Stimulated activated CD4-positive, alpha-beta T cell treated with anti-CD3 and anti-CD28 coated beads, Interleukin-1b, Interleukin-23, amount 100 ng/mL, for 24 hours (primary cell): ENCODE measurements around the gene FN1.
"Not testable (repeated sequence)": the region's sequence is repeated elsewhere in the genome, so short reads cannot be mapped to it uniquely, and the experiment has no call there.

ENCODE experiments used
- DNase-seq, 4 experiments: peaks; one replicate each; pipeline ENCODE4 v3.0.0-alpha.2; 2020; ENCODE audit warnings: low read depth in 4 of 4, low spot score in 1 of 4

FN1 gene

DNA sequence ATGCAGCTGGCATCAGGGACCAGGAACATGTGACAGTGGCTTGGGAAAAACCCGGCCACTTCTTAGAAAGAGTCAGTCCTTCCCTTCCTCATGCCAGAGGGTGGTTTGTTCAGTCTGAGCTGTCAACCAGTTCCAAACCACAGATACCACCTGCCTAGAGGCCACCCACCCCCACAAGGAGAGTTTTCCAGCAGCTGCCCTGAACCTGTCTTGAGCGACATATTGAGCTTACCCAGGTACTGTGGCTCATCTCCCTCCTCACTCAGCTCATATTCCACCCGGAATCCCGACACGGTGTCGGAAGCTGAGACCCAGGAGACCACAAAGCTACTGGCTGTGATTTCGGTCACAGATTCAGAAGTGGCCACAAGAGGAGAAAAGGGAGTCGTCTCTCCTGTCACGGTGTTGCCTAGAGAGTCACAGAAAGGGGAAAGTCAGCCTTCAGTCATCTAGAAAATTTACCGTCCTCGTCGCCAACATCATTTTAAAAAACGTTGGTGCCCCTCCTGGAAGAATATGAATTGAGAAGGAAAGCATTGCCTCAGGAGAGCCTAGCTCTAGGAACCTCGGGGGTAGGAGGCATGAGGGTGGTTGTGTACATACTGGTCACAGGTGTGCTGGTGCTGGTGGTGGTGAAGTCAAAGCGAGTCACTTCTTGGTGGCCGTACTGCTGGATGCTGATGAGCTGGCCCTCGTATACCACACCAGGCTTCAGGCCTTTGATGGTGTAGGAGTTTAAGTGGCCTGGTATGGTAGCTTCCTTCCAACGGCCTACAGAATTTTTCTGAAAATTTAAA lies 26.3 kb downstream of the FN1 start:
- peak in 1 of 4 experiments; percentile 10 for DNase-seq

- not testable (repeated sequence) for DNase-seq
These were observed 27.4 kb downstream of the FN1 start for GRCh38 chr2:215408441-215408840.

- no peak for DNase-seq
These were observed 28.1 kb downstream of the FN1 start for GRCh38 chr2:215407590-215408264.

DNA sequence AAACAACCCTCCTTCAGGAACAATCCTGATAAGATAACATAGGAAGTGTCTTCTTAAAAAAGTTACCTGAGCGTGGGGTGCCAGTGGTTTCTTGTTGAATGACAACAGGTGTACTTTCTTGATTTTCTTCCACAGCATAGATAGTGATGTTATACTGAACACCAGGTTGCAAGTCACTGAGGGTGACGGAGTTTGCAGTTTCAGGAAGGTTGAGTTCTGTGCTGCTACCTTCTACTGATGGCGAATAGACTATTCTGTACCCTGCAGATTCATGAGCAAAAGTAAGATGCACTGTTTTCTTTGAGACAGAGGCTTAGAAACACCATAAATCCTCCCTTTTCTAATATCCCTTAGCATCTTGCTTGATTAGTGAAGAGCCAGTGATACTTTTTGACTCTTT lies 28.8 kb downstream of the FN1 start:
- DNase-seq = no peak

- no peak for DNase-seq
These were observed 29.9 kb downstream of the FN1 start for GRCh38 chr2:215405722-215406581.

DNA sequence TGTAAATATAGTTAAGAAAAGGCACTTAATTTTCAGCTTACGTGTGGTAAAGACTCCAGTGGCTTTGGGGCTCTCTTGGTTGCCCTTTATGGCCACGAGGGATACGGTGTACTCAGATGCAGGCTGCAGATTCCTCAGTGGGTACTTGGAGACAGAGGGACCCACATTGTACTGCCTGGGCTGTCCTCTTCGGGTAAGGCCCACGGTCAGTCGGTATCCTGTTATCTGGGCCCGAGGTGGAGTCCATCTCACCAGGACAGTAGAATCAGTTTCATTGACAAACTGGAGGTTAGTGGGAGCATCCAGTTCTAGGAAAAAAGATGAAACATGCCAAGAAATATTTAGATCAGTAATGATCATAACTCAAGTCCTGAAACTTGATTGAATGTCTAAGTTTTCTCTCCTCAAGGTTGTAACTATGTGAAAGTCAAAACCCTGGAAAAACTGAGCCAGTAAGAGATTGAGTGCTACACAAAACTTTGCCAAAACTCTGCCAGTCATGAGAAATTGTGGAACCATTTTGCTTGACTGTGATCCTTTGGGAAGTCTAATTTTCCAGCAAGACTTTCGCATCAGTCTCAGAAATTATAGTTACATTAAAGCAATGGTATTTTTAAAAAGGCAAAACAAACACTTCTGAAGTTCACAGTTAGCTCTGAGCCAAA lies 31.4 kb downstream of the FN1 start:
- no peak for DNase-seq

DNA sequence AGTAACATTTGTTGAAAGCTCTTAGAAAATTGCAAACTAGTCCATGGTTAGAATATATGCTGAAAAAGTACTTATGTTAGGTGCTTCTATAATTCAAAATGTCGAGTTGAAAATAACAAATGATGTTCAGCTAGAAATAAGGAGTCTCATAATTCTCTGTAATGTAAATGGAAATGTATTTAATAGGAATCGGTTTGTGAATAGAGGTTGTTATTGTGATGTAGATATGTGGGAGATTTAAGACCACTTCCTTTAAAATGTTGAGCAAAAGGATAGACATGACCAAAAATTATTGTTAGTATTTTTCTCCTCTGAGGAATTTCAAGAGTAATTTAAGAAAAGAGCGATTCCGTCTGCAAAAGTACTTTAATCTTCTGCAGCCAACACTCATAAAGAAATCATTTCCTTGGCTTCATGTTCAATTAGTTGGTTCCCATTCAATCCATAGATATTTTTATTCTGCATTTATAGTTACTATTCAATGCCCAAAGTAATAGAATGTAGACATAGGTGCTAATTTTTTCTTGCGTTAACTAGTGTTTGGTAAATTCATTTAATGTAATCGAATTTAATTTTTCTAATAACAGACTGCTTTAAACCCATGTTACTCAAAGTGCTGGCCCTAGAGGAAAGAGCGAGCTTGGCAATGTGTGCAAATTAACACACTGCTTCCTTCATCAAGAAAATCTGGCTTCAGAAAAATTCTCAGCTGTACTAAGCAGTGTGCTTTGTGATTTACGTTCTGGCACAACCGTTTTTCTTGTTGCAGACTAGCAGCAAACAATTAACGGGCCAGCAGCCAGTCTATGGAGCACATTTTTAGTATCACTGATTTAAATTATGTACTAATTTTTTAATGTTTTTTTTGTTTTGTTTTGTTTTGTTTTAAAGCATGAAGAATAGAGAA lies 32.2 kb downstream of the FN1 start:
- DNase-seq = no peak

GRCh38 chr2:215401896-215402379 lies 33.9 kb downstream of the FN1 start:
- DNase-seq = no peak

GRCh38 chr2:215399067-215399716 lies 36.7 kb downstream of the FN1 start:
- no peak for DNase-seq

DNA sequence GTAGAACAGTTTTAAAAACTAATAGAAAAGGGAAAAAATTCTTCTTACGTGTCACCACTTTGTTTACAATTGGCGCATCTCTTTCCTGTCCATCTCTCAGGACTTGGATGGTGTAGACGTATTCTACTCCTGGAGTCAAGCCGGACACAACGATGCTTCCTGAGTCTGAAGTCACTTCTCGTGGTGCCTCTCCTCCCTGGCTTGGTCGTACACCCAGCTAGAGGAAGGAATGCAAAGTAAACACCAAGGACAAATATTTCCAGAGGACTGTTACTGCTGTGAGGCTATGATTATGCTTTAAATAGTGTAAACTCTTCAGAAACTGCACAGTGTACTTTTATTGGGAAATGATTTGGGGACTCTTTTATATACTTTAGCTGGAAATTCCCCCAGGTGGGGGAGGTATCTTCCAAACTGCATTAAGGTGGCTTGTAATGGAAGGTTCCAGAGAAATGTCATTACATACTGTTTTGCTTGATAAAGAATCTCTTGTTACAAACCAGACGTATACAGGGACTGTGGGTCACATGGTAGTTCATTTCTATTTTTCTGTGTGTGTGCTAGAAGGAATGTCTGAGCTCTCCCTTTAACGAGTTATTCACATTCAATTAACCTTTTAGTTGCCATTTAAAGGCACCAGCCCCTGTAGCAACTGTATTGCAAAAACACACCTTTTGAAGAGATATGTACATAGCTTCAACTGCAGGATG lies 38.1 kb downstream of the FN1 start:
- DNase-seq = no peak

DNA sequence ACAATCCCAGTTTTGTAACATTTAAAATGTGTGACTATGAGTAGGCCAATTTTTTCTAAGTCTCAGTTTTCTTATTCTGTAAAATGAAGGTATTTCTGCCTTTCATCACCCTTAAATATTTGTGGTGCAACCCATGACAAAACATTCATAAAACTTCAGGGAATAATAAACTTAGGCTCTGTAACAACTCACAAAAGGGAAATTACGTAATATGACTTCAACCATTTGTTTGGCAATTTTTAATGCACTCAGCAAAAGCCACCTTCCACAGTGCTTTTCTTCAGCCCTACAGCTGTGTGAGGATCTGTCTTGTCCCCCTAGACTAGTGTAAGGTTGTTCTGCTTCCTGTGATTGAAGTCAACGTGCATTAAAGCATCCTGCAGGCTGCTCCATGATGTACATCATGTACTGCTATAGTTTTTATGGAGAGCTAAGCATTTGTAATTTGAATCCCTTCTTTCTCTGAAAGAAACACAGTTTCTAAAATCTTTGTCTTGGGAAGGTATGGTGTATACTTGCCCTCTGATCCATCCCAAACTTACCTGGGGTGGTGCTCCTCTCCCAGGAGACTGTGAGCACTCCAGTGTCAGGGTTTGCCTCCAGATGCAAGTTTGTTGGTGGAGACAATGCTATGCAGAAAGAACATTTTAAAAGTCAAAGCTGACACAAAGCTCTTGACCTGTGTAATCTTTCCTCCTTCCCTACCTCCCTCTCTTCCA lies 39.1 kb downstream of the FN1 start:
- DNase-seq = no peak

DNA sequence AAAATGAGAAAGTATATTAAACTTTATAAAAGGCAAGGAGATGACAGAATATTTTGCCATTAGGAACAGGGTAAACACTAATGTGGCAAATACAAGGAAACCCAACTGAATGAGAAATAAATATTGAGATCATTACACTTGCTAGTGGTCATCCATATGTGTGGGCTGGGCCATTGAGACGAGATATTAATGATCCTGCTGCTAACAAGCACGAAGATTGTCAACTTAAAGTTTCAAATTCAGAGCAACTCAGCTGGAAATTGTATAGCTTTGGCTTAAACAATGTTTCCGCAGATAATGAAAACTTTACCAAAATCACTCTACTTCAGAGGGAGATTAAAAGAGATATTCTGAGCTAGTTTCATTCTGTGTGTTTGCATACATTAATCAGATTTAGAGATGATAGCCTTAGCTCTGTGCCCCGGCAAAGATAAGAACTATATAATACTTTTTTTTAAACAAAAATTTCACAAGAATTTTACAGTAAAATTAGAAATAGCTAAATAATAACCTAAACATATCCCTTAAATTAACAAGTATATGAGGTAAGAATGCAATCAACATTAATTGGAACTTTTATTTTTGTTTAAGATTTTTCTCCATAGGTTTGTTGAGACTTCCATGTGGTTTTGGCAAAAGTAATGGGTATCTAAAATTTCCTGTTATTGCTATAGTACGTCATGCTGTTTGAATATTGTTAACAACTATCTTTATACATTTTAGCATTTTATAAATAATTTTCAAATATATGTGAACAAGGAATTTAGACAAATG lies 40.0 kb downstream of the FN1 start:
- no peak for DNase-seq

- DNase-seq = no peak
These were observed 41.6 kb downstream of the FN1 start for GRCh38 chr2:215394102-215394805.

DNA sequence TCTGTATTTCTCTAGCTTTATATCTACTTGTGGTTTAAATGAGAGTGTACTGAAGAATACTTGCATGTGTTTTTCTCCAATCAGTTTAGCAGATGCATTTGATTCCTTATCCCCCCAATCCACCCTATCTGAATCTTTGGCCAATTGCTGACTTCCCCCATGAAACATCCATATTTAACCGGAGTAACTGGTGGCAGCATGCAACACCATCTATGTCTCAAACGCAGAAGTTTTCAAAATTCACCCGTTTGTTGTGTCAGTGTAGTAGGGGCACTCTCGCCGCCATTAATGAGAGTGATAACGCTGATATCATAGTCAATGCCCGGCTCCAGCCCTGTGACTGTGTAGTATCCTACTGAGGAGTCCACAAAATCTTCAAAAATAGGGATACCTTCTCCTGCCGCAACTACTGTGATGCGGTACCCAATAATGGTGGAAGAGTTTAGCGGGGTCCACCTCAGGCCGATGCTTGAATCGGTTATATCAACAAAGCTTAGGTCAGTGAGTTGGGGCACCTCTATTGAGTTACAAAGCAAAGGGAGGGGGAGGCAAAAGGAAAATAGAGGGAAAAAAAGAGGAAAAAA lies 43.1 kb downstream of the FN1 start:
- no peak for DNase-seq

DNA sequence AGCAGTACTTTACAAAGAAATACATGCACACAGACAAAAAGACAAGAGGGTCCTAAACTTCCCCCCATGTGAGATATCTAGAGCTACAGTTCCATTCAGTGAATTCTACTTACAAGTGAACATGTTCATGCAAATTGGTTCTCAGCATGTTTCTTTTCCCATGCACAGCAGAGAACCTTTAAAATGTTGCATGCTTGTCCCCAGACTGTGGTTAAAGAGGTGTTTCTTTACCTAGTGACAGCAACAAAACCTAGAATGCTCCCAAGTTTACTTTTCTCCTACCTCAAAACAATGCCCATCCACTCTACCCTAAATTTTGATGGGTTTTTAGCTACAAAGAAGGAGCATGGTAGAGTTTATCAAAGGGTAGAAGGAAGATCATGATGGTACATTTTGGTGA lies 43.7 kb downstream of the FN1 start:
- no peak for DNase-seq

- DNase-seq = no peak
These were observed 44.3 kb downstream of the FN1 start for GRCh38 chr2:215391531-215391930.

DNA sequence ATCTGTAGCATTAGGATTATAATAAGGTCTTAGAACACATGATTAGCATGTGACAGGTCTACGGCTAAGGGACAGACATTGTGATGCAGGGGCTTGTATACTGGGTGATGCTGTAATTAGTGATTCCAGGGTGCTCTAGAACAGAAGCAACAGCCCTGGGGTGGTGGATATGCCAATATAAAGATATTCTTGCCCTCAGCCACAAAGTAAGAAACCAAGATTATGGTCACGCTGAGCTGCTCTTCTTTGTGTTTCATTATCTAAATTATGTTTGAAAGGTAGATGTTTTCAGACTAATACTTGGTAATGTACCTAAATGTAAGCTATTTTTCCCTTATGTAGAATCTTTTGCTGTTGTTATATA lies 45.3 kb downstream of the FN1 start:
- DNase-seq = no peak
